Activated gamma-delta T cell treated with anti-CD3 and anti-CD28 coated beads, Interleukin-2, amount 50 U/mL, for 16 hours (primary cell): ENCODE data around the gene LRRC27.
A peak's percentile ranks its signal among the peaks of the same experiment; 100 is the strongest.

Experiments
- DNase-seq: peaks from one replicate; pipeline ENCODE4 v3.0.0-alpha.2; 2020; ENCODE audit warnings: low read depth

The LRRC27 gene

GRCh38 chr10:132357286-132358058 lies 25.5 kb downstream of the LRRC27 start:
- no peak for DNase-seq

- DNase-seq = no peak
Observed at GRCh38 chr10:132359305-132360040, 27.5 kb downstream of the LRRC27 start.

GRCh38 chr10:132360766-132361447 lies 28.9 kb downstream of the LRRC27 start:
- DNase-seq = no peak

- DNase-seq = no peak
Observed at GRCh38 chr10:132361581-132362101, 29.6 kb downstream of the LRRC27 start.

- no peak for DNase-seq
Observed at GRCh38 chr10:132362151-132362611, 30.2 kb downstream of the LRRC27 start.

GRCh38 chr10:132363376-132363775 lies 31.4 kb downstream of the LRRC27 start:
- DNase-seq = no peak

- DNase-seq = no peak
Observed at GRCh38 chr10:132363921-132364593, 32.1 kb downstream of the LRRC27 start.

- DNase-seq = peak; percentile 19
Observed at GRCh38 chr10:132364594-132364970, 32.6 kb downstream of the LRRC27 start.

- DNase-seq = no peak
Observed at GRCh38 chr10:132365102-132365501, 33.1 kb downstream of the LRRC27 start.

GRCh38 chr10:132366006-132366405 lies 34.0 kb downstream of the LRRC27 start:
- no peak for DNase-seq

- no peak for DNase-seq
Observed at GRCh38 chr10:132366499-132366898, 34.5 kb downstream of the LRRC27 start.

GRCh38 chr10:132368391-132368790 lies 36.4 kb downstream of the LRRC27 start:
- no peak for DNase-seq

GRCh38 chr10:132368881-132369635 lies 37.1 kb downstream of the LRRC27 start:
- no peak for DNase-seq

GRCh38 chr10:132369636-132370185 lies 37.7 kb downstream of the LRRC27 start:
- no peak for DNase-seq

GRCh38 chr10:132370426-132371340 lies 38.7 kb downstream of the LRRC27 start:
- DNase-seq = no peak

GRCh38 chr10:132371641-132372081 lies 39.7 kb downstream of the LRRC27 start:
- DNase-seq = no peak

- no peak for DNase-seq
Observed at GRCh38 chr10:132372516-132373095, 40.6 kb downstream of the LRRC27 start.

GRCh38 chr10:132373241-132373955 lies 41.4 kb downstream of the LRRC27 start:
- no peak for DNase-seq

- no peak for DNase-seq
Observed at GRCh38 chr10:132374176-132374575, 42.2 kb downstream of the LRRC27 start.
